K562 (cell line): ENCODE measurements around the gene AKAP13. TPM values are rescaled to one million over a fixed set of nuclear protein-coding genes. Genes with fewer than 3 reads are reported as not detected.

ENCODE experiments used
- ATAC-seq: fragments of 200-7000 bp; cut with Tn5 transposase; 3 replicates; pipeline ENCODE4 v1.9.1; 2020; ENCODE audit warnings: moderate library complexity
- BruUV-seq: library from RNA; stranded (reverse); fragments of 400-500 nt; replicated peaks from 2 replicates; lab custom pipeline; 2021; lab: Mats Ljungman, UMichigan
- CTCF ChIA-PET: fragments of 300-600 bp; formaldehyde crosslinking; extraction: SDS; loops from one replicate; lab custom pipeline; 2021; ENCODE audit warnings: low intra/inter-chr PET ratio; lab: Yijun Ruan, JAX
- POLR2A ChIA-PET: fragments of 300-600, 350-650 bp; sonication (Branson Sonifier 250); formaldehyde crosslinking; extraction: SDS; loops from one replicate; lab custom pipeline; 2021; ENCODE audit warnings: antibody characterized with exemption, inconsistent platforms; lab: Yijun Ruan, JAX
- DNase-seq, 4 experiments: peaks; one replicate each; pipeline versions ENCODE4 v3.0.0 to v3.0.0-alpha.2; 2011 to 2018; ENCODE audit warnings: low spot score in 3 of 4, mixed read lengths in 3 of 4; ENCODE audit errors: extremely low read depth in 1 of 4
- FAIRE-seq: peaks from 2 replicates; lab custom pipeline; 2011; peaks lifted over from hg19 to GRCh38; lab: Jason Lieb, UNC
- H2AFZ ChIP-seq: 2 replicates; pipeline ENCODE4 v1.6.0; 2011; ENCODE audit warnings: low read depth, low read length, control low read depth, inconsistent platforms
- H3K27ac ChIP-seq: fragments of 200-600 bp; 3 replicates; pipeline ENCODE4 v1.8.0; 2011; ENCODE audit warnings: low read depth, mild to moderate bottlenecking, control low read depth, inconsistent platforms, low read length, moderate library complexity, mixed read lengths; ENCODE audit errors: extremely low read depth
- H3K27me3 ChIP-seq, 2 experiments: fragments of 300-600 bp in 1 of 2; 2 replicates in 1 of 2; 3 replicates in 1 of 2; pipeline versions ENCODE4 v1.6.0 to v1.8.0; 2011; ENCODE audit warnings: inconsistent platforms in 2 of 2, low read length in 2 of 2, mild to moderate bottlenecking in 1 of 2, mixed read lengths in 1 of 2, moderate library complexity in 1 of 2; ENCODE audit not compliant: control insufficient read depth in 2 of 2, insufficient read depth in 2 of 2
- H3K36me3 ChIP-seq: fragments of 300-600 bp; 3 replicates; pipeline ENCODE4 v1.8.0; 2011; ENCODE audit warnings: mild to moderate bottlenecking, low read length, inconsistent platforms; ENCODE audit not compliant: control insufficient read depth, insufficient read depth
- H3K4me1 ChIP-seq, 2 experiments: fragments of 200-600 bp in 1 of 2; replicated peaks in 1 of 2; 2 replicates in 1 of 2; 3 replicates in 1 of 2; pipeline versions ENCODE4 v1.5.1 to v1.8.0; 2011; ENCODE audit warnings: inconsistent platforms in 2 of 2, low read length in 2 of 2, mild to moderate bottlenecking in 1 of 2, mixed read lengths in 1 of 2, moderate library complexity in 1 of 2; ENCODE audit not compliant: control insufficient read depth in 2 of 2, insufficient read depth in 2 of 2
- H3K4me2 ChIP-seq: 2 replicates; pipeline ENCODE4 v1.6.1; 2011; ENCODE audit warnings: low read length, control low read depth, inconsistent platforms, mixed read lengths; ENCODE audit not compliant: insufficient read depth
- H3K4me3 ChIP-seq: fragments of 200-600 bp; sonication (generic), shearing (Covaris generic); 2 replicates; pipeline ENCODE4 v1.5.1; 2016; ENCODE audit warnings: control low read depth, inconsistent platforms
- H3K79me2 ChIP-seq: fragments of 200-600 bp; 3 replicates; pipeline ENCODE4 v1.8.0; 2011; ENCODE audit warnings: low read length, inconsistent platforms; ENCODE audit not compliant: control insufficient read depth, insufficient read depth
- H3K9ac ChIP-seq, 2 experiments: 2 replicates each; pipeline versions ENCODE4 v1.6.0 to v1.6.1; 2011; ENCODE audit warnings: low read depth in 2 of 2, low read length in 2 of 2, control low read depth in 1 of 2, inconsistent platforms in 1 of 2, mild to moderate bottlenecking in 1 of 2, mixed read lengths in 1 of 2; ENCODE audit not compliant: insufficient read depth in 1 of 2
- H3K9me1 ChIP-seq: one replicate; pipeline ENCODE4 v1.6.0; 2011; ENCODE audit warnings: inconsistent platforms, mild to moderate bottlenecking, low read length, moderate library complexity; ENCODE audit not compliant: control insufficient read depth, insufficient read depth
- H3K9me3 ChIP-seq: replicated peaks from 2 replicates; pipeline ENCODE4 v1.5.1; 2011; ENCODE audit warnings: low read depth, low read length, inconsistent platforms; ENCODE audit not compliant: control insufficient read depth, insufficient read depth
- H4K20me1 ChIP-seq: replicated peaks from 2 replicates; pipeline ENCODE4 v1.6.1; 2011; ENCODE audit warnings: low read length, inconsistent platforms, mixed read lengths; ENCODE audit not compliant: control insufficient read depth, insufficient read depth
- EZH2 ChIP-seq: IDR thresholded peaks from 2 replicates; pipeline ENCODE4 v1.6.1; 2012; ENCODE audit warnings: low read depth, mild to moderate bottlenecking, inconsistent platforms, low read length, borderline replicate concordance
- PRMT5 ChIP-seq: sonication (generic); formaldehyde crosslinking; IDR thresholded peaks from 2 replicates; pipeline ENCODE4 v1.5.0; 2020; ENCODE audit warnings: missing genetic modification reagents
- ZNF239 ChIP-seq: fragments of 250-450 bp; sonication (Bioruptor Pico); IDR thresholded peaks from 2 replicates; pipeline ENCODE4 v1.4.0; 2020; ENCODE audit warnings: mild to moderate bottlenecking
- WGBS: fragments of 100-300 bp; shearing (Covaris generic); methylation state at CpG from one replicate; pipeline ENCODE4 v1.1.6; 2016; ENCODE audit warnings: low coverage, mixed read lengths; ENCODE audit not compliant: insufficient coverage; ENCODE audit errors: missing lambda C conversion rate; 5-methylcytosine and 5-hydroxymethylcytosine counted together
- in situ Hi-C: fragments of 300-500 bp; cut with MboI; formaldehyde crosslinking; loops from 4 replicates; pipeline ENCODE4 v1.15.0; 2018; ENCODE audit warnings: inconsistent platforms, mixed read lengths
- intact Hi-C: fragments of 100-400 bp; cut with micrococcal nuclease; formaldehyde crosslinking; loops from 2 replicates; pipeline ENCODE4 v1.14.2; 2022
- polyA plus RNA-seq, 8 experiments: library from polyadenylated mRNA; depleted of rRNA in 4 of 8; stranded (reverse) in 5 of 8; unstranded in 3 of 8; fragments of >200 nt; fragmentation: Nextera tagmentation in 2 of 8; fragmentation: Illumina TruSeq in 1 of 8; extraction: Ambion mirVana in 2 of 8; extraction: Trizol in 1 of 8; gene quantifications; 2 replicates each; pipeline versions ENCODE4 v1.2.1 to v1.2.3, GENCODE V29; 2011 to 2014; ENCODE audit warnings: inconsistent platforms in 1 of 8, missing spikeins in 1 of 8
- total RNA-seq, 7 experiments: library from RNA; depleted of rRNA in 6 of 7; stranded (reverse); fragments of >200 nt in 6 of 7; fragmentation: Illumina TruSeq in 2 of 7; extraction: Trizol in 2 of 7; gene quantifications; 2 replicates each; pipeline versions ENCODE4 v1.2.1 to v1.2.3, GENCODE V29; 2011 to 2021; ENCODE audit warnings: low replicate concordance in 1 of 7
- TF ChIP-seq, protein P1 (sequence below): sonication (generic); formaldehyde crosslinking; IDR thresholded peaks from 2 replicates; pipeline ENCODE4 v1.8.1; 2023; ENCODE audit warnings: mild to moderate bottlenecking, missing genetic modification reagents
- TF ChIP-seq, protein P2 (sequence below), 2 experiments: fragments of 250-450 bp in 1 of 2; fragments of 450-650 bp in 1 of 2; sonication (Bioruptor Pico) in 1 of 2; IDR thresholded peaks; 2 replicates each; pipeline versions ENCODE4 v1.6.1 to v1.8.0; 2016 to 2021; ENCODE audit warnings: mild to moderate bottlenecking in 2 of 2, moderate library complexity in 2 of 2, missing compliant biosample characterization in 1 of 2, missing genetic modification characterization in 1 of 2

The AKAP13 gene
- total and polyA plus RNA-seq, 9 of the 15 experiments (the other 6 are each of a cell fraction or from before 2014, with no cell fraction given), result 0.03 to 1.7 (median 0.42) TPM

DNA sequence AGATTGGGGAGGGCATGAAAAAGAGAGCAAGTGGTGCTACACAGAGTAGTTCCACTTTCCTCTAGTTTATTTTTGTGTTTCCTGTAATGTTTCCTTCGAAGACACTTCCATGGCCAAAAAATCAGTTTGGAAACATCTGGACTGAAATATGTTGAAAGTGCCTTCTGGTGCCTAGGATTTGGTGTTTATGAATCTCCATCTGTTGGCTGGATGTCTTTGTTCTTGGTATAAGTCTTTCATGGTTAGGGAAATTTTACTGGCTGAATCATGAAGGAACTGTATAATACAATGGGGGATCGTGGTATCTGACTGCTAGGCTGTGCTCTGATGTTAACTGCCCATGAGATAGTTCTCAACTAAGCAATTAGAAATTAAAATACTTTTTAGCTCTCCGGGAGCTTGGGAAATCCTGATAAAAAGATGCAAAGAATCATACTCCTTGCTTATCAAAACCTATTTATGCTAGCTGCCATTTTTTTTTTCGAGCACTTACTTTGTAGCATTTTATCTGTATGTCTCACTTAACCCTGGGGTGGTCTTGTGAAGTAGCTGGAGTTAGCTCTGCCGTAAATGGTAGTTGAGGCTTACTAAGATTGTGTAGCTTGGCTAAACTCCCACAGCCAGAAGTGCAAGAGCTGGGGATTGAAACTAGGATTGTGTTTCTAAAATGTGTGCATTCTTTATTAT, 21.9 kb downstream of the AKAP13 start (continued):
- TF ChIP-seq, protein P1, sequence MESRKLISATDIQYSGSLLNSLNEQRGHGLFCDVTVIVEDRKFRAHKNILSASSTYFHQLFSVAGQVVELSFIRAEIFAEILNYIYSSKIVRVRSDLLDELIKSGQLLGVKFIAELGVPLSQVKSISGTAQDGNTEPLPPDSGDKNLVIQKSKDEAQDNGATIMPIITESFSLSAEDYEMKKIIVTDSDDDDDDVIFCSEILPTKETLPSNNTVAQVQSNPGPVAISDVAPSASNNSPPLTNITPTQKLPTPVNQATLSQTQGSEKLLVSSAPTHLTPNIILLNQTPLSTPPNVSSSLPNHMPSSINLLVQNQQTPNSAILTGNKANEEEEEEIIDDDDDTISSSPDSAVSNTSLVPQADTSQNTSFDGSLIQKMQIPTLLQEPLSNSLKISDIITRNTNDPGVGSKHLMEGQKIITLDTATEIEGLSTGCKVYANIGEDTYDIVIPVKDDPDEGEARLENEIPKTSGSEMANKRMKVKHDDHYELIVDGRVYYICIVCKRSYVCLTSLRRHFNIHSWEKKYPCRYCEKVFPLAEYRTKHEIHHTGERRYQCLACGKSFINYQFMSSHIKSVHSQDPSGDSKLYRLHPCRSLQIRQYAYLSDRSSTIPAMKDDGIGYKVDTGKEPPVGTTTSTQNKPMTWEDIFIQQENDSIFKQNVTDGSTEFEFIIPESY (CRISPR knock-in tag), result no peak
- TF ChIP-seq, protein P2, sequence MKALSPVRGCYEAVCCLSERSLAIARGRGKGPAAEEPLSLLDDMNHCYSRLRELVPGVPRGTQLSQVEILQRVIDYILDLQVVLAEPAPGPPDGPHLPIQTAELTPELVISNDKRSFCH (CRISPR knock-in tag; IDR thresholded peaks at IDR 0.05), result no peak
- TF ChIP-seq, protein P2 (tag; IDR thresholded peaks at IDR 0.05), result no peak

DNA sequence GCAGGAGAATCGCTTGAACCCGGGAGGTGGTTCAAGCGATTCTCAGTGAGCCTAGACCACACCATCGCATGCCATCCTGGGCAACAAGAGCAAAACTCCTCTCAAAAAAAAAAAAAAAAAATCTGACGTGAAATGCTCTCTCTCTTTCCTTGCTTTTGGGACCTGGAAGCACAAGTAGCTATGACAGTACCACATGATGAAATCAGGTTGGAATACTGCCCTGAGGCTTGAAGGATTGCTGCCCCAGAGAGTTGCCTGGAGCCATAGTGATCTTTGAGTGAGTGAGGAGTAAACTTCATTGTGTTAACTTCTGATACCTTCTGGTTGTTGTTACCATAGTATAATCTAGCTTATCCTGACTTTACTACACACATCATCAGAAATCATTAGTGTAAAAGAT, 23.3 kb downstream of the AKAP13 start:
- ATAC-seq, result no peak
- intact Hi-C loops, result no loop called here
- H3K27ac ChIP-seq, result no peak overlapping the region
- H3K4me1 ChIP-seq, result no peaks in the 10 kb centered on the region
- TF ChIP-seq ZNF239 (no peak), PRMT5 (CRISPR knock-in tag) (no peak), EZH2 (no peak)
- POLR2A ChIA-PET, result no interaction called here
- CTCF ChIA-PET, result no interaction called here
- FAIRE-seq, result no peak
- in situ Hi-C loops, result no loop called here
- H4K20me1 ChIP-seq, result no peaks in the 10 kb centered on the region
- H2AFZ ChIP-seq, result no peak overlapping the region
- no peaks in the 10 kb centered on the region for H3K79me2 ChIP-seq
- no peak overlapping the region for H3K9ac ChIP-seq
- H3K4me3 ChIP-seq, result no peak overlapping the region
- 0% methylated on average over 5 of the region's 5 CpGs for WGBS
- no peak for DNase-seq
- H3K9me3 ChIP-seq, result no peaks in the 10 kb centered on the region
- no peaks in the 10 kb centered on the region for H3K27me3 ChIP-seq
- H3K4me2 ChIP-seq, result no peak overlapping the region
- H3K36me3 ChIP-seq, result no peaks in the 10 kb centered on the region
- no TSS peak for BruUV-seq
- H3K9me1 ChIP-seq, result no peaks in the 10 kb centered on the region
